Natural killer cell (primary cell): ENCODE data around the gene FBXW5. TPM values are rescaled to one million over a fixed set of nuclear protein-coding genes. Genes with fewer than 3 reads are reported as not detected.

Experiments used
- ATAC-seq, 3 donors: fragments of 150-1000 bp in 2 of 3; fragments of 200-7000 bp in 1 of 3; cut with Tn5 transposase; 1 replicate in 1 of 3; 2 replicates in 2 of 3; pipeline ENCODE4 v1.10.0; 2021; ENCODE audit warnings: mild to moderate bottlenecking in 2 of 3, moderate library complexity in 2 of 3
- DNase-seq, 2 donors: peaks; one replicate each; pipeline versions ENCODE4 v3.0.0 to v3.0.0-alpha.2; 2013 to 2021; ENCODE audit warnings: mixed read lengths in 1 of 2
- H3K27ac ChIP-seq: one replicate; pipeline ENCODE4 v1.5.1; 2013; ENCODE audit warnings: mild to moderate bottlenecking, low read length
- H3K27me3 ChIP-seq: one replicate; pipeline ENCODE4 v1.6.1; 2013; ENCODE audit warnings: low read length; ENCODE audit not compliant: control insufficient read depth, insufficient read depth
- H3K36me3 ChIP-seq: one replicate; pipeline ENCODE4 v1.6.1; 2013; ENCODE audit warnings: low read length; ENCODE audit not compliant: control insufficient read depth, insufficient read depth
- H3K4me1 ChIP-seq: one replicate; pipeline ENCODE4 v1.6.1; 2013; ENCODE audit warnings: low read length; ENCODE audit not compliant: control insufficient read depth, insufficient read depth
- H3K4me3 ChIP-seq: one replicate; pipeline ENCODE4 v1.5.1; 2013; ENCODE audit warnings: low read length
- H3K9me3 ChIP-seq: one replicate; pipeline ENCODE4 v1.6.1; 2013; ENCODE audit warnings: low read length; ENCODE audit not compliant: control insufficient read depth, insufficient read depth
- H3K27ac Mint-ChIP-seq, 2 donors: one replicate each; pipeline ENCODE4 v1.8.0; 2022; ENCODE audit warnings: mild to moderate bottlenecking in 2 of 2, mixed read lengths in 2 of 2, moderate library complexity in 1 of 2
- H3K27me3 Mint-ChIP-seq, 2 donors: one replicate each; pipeline ENCODE4 v1.8.0; 2022; ENCODE audit warnings: low read depth in 2 of 2, mixed read lengths in 2 of 2
- H3K36me3 Mint-ChIP-seq: one replicate; pipeline ENCODE4 v1.8.0; 2022; ENCODE audit warnings: mixed read lengths
- H3K4me1 Mint-ChIP-seq, 2 donors: one replicate each; pipeline ENCODE4 v1.8.0; 2022; ENCODE audit warnings: mixed read lengths in 2 of 2
- H3K4me3 Mint-ChIP-seq: one replicate; pipeline ENCODE4 v1.8.0; 2022; ENCODE audit warnings: mild to moderate bottlenecking, moderate library complexity, mixed read lengths
- H3K9me3 Mint-ChIP-seq, 2 donors: one replicate each; pipeline ENCODE4 v1.8.0; 2022; ENCODE audit warnings: mixed read lengths in 2 of 2
- CTCF ChIP-seq: fragments of 200-600 bp; IDR thresholded peaks from one replicate; pipeline ENCODE4 v1.8.0; 2022; ENCODE audit warnings: antibody characterized with exemption
- WGBS: methylation state at CpG from one replicate; pipeline ENCODE4 v1.1.7; 2013; ENCODE audit warnings: missing lambda C conversion rate; ENCODE audit not compliant: insufficient coverage; 5-methylcytosine and 5-hydroxymethylcytosine counted together
- intact Hi-C: fragments of 100-400 bp; cut with micrococcal nuclease; formaldehyde crosslinking; loops from one replicate; pipeline ENCODE4 v1.14.2; 2022
- total RNA-seq, 4 donors: library from RNA; stranded (reverse); fragments of 120-200 nt in 1 of 4; gene quantifications; one replicate each; pipeline versions ENCODE4 v1.2.3 to v1.2.4, GENCODE V29; 2013 to 2022

FBXW5 gene
- total RNA-seq, 3 donors from 2014 or later (not counting 1 experiment from before 2014, with no cell fraction given), result 117 to 144 (median 136) TPM

GRCh38 chr9:136978073-136978864 is 33.7 kb upstream of the FBXW5 start:
- Mint-ChIP-seq H3K27ac (peak overlapping the region in 1 of 2 donors; percentile 78), H3K4me1 (peaks cover 6 to 39% of the 10 kb centered on the region in 2 donors), H3K9me3 (no peaks in the 10 kb centered on the region), H3K36me3 (no peaks in the 10 kb centered on the region), H3K27me3 (no peaks in the 10 kb centered on the region), H3K4me3 (peak overlapping the region; percentile 78)
- WGBS, result 4% methylated on average over 74 of the region's 78 CpGs
- Histone ChIP-seq H3K4me1 (peaks cover 54% of the 10 kb centered on the region), H3K36me3 (no peaks in the 10 kb centered on the region), H3K27ac (peak overlapping the region; percentile 30), H3K4me3 (peak overlapping the region; percentile 44), H3K9me3 (no peaks in the 10 kb centered on the region), H3K27me3 (no peaks in the 10 kb centered on the region)
- intact Hi-C loops, result loop anchor here (1.0 kb wide), 1 partner anchor 14 kb away; the partner anchor contains the start of gene PAXX
- DNase-seq (peak; percentile 82 to 88), ATAC-seq (peak; percentile 80 to 88 (median 84))
- no peak for TF ChIP-seq CTCF

- Histone ChIP-seq H3K4me3 (peak overlapping the region; percentile 44), H3K4me1 (peaks cover 59% of the 10 kb centered on the region), H3K9me3 (no peaks in the 10 kb centered on the region), H3K36me3 (no peaks in the 10 kb centered on the region), H3K27me3 (no peaks in the 10 kb centered on the region), H3K27ac (peak overlapping the region; percentile 30)
- peak overlapping the region in 1 of 2 donors; percentile 78 for H3K27ac Mint-ChIP-seq
- H3K9me3 Mint-ChIP-seq, result no peaks in the 10 kb centered on the region
- H3K27me3 Mint-ChIP-seq, result no peaks in the 10 kb centered on the region
- no peaks in the 10 kb centered on the region for H3K36me3 Mint-ChIP-seq
- H3K4me1 Mint-ChIP-seq, result peaks cover 6 to 39% of the 10 kb centered on the region in 2 donors
- peak overlapping the region; percentile 76 for H3K4me3 Mint-ChIP-seq
- DNase-seq (no peak), ATAC-seq (no peak)
- WGBS, result 50% methylated on average over 33 of the region's 33 CpGs
- intact Hi-C loops, result loop anchor here (1.0 kb wide), 1 partner anchor 15 kb away; the partner anchor contains the start of gene PAXX
- no peak for TF ChIP-seq CTCF
Measured at GRCh38 chr9:136977649-136978072, 33.1 kb upstream of the FBXW5 start.

- no peaks in the 10 kb centered on the region for H3K36me3 Mint-ChIP-seq
- intact Hi-C loops, result no loop called here
- H3K4me3 ChIP-seq, result peak within 1 kb of the TSS; percentile 44
Measured at GRCh38 chr9:136977223-136977622, 32.7 kb upstream of the FBXW5 start, which contains the start of gene PTGDS. TSS of gene PTGDS (plus strand) at chr9:136977504. CDS start at chr9:136977579, 75 bp downstream.

More at GRCh38 chr9:136977223-136977622, 32.7 kb upstream of the FBXW5 start, which contains the start of gene PTGDS:
- no peaks in the 10 kb centered on the region for H3K27me3 ChIP-seq
- Mint-ChIP-seq H3K4me3 (peak within 1 kb of the TSS; percentile 83), H3K4me1 (peaks cover 6 to 39% of the 10 kb centered on the region in 2 donors), H3K9me3 (no peaks in the 10 kb centered on the region), H3K27ac (peak within 1 kb of the TSS; percentile 78 to 80), H3K27me3 (no peaks in the 10 kb centered on the region)
- DNase-seq (no peak), ATAC-seq (no peak)
- no peaks in the 10 kb centered on the region for H3K36me3 ChIP-seq
- 83% methylated on average over 10 of the region's 10 CpGs for WGBS
- H3K27ac ChIP-seq, result peak within 1 kb of the TSS; percentile 48
- peaks cover 59% of the 10 kb centered on the region for H3K4me1 ChIP-seq
- no peak for TF ChIP-seq CTCF
- no peaks in the 10 kb centered on the region for H3K9me3 ChIP-seq
